Stimulated activated CD8-positive, alpha-beta memory T cell treated with anti-CD3 and anti-CD28 coated beads, Interleukin-12 subunit alpha, Interleukin-12 subunit beta, amount 100 ng/mL, for 24 hours (primary cell): Measurements from ENCODE around the gene AFF3.

Source experiments
- DNase-seq: peaks from one replicate; pipeline ENCODE4 v3.0.0-alpha.2; 2020; ENCODE audit errors: extremely low read depth

The AFF3 gene

GRCh38 chr2:100011272-100011731 lies 131.1 kb downstream of the AFF3 start:
- DNase-seq, result no peak

GRCh38 chr2:100010606-100011005 lies 131.8 kb downstream of the AFF3 start:
- no peak for DNase-seq

GRCh38 chr2:100009743-100010142 lies 132.6 kb downstream of the AFF3 start:
- no peak for DNase-seq

- no peak for DNase-seq
Measured at GRCh38 chr2:100008956-100009355, 133.4 kb downstream of the AFF3 start.

GRCh38 chr2:100006516-100006915 lies 135.9 kb downstream of the AFF3 start:
- no peak for DNase-seq

GRCh38 chr2:100004959-100005387 lies 137.4 kb downstream of the AFF3 start:
- no peak for DNase-seq

GRCh38 chr2:100004348-100004884 lies 138.0 kb downstream of the AFF3 start:
- no peak for DNase-seq

- no peak for DNase-seq
Measured at GRCh38 chr2:100002059-100002458, 140.3 kb downstream of the AFF3 start.

GRCh38 chr2:100000915-100001707 lies 141.3 kb downstream of the AFF3 start:
- DNase-seq, result no peak

- no peak for DNase-seq
Measured at GRCh38 chr2:99998651-99999320, 143.6 kb downstream of the AFF3 start.

GRCh38 chr2:99989905-99990304 lies 152.5 kb downstream of the AFF3 start:
- no peak for DNase-seq

GRCh38 chr2:99988599-99988998 lies 153.8 kb downstream of the AFF3 start:
- DNase-seq, result no peak

- no peak for DNase-seq
Measured at GRCh38 chr2:99987160-99987559, 155.2 kb downstream of the AFF3 start.

- DNase-seq, result no peak
Measured at GRCh38 chr2:99984799-99985515, 157.4 kb downstream of the AFF3 start.

- no peak for DNase-seq
Measured at GRCh38 chr2:99982744-99983143, 159.6 kb downstream of the AFF3 start.

- no peak for DNase-seq
Measured at GRCh38 chr2:99981840-99982239, 160.6 kb downstream of the AFF3 start.

GRCh38 chr2:99980176-99980575 lies 162.2 kb downstream of the AFF3 start:
- DNase-seq, result no peak

GRCh38 chr2:99977966-99978365 lies 164.4 kb downstream of the AFF3 start:
- no peak for DNase-seq

GRCh38 chr2:99975386-99975785 lies 167.0 kb downstream of the AFF3 start:
- DNase-seq, result no peak

GRCh38 chr2:99974682-99975375 lies 167.6 kb downstream of the AFF3 start:
- no peak for DNase-seq

- DNase-seq, result no peak
Measured at GRCh38 chr2:99974275-99974674, 168.1 kb downstream of the AFF3 start.
